HL-60 (cell line): Measurements from ENCODE around the gene UGT1A4.

ENCODE experiments used
- DNase-seq, 2 experiments: peaks; one replicate each; pipeline ENCODE4 v3.0.0-alpha.2; 2010 to 2020; ENCODE audit warnings: low read depth in 1 of 2, low spot score in 1 of 2
- H3K27ac ChIP-seq: fragments of 250-450 bp; sonication (Bioruptor Pico); replicated peaks from 2 replicates; pipeline ENCODE4 v1.5.1; 2020; ENCODE audit warnings: mild to moderate bottlenecking, moderate library complexity
- H3K27me3 ChIP-seq: fragments of 250-450 bp; sonication (Bioruptor Pico); 2 replicates; pipeline ENCODE4 v1.5.1; 2021; ENCODE audit warnings: mild to moderate bottlenecking, moderate library complexity; ENCODE audit not compliant: insufficient read depth, poor library complexity, severe bottlenecking
- H3K4me3 ChIP-seq: replicated peaks from 2 replicates; pipeline ENCODE4 v1.5.1; 2011; ENCODE audit warnings: mild to moderate bottlenecking, control low read depth, low read length; ENCODE audit not compliant: insufficient read depth
- CTCF ChIP-seq: IDR thresholded peaks from one replicate; pipeline ENCODE4 v1.5.1; 2011; ENCODE audit warnings: low read length, control low read depth, inconsistent platforms; ENCODE audit not compliant: insufficient read depth
- GABPA ChIP-seq: IDR thresholded peaks from 2 replicates; pipeline ENCODE4 v1.6.1; 2012; ENCODE audit warnings: low read depth
- POLR2AphosphoS5 ChIP-seq: IDR thresholded peaks from 2 replicates; pipeline ENCODE4 v1.6.1; 2012; ENCODE audit warnings: low read depth
- REST ChIP-seq: IDR thresholded peaks from 2 replicates; pipeline ENCODE4 v1.6.1; 2012; ENCODE audit warnings: low read depth; ENCODE audit not compliant: insufficient replicate concordance
- SPI1 ChIP-seq: IDR thresholded peaks from 2 replicates; pipeline ENCODE4 v1.6.1; 2012; ENCODE audit warnings: low read depth, mild to moderate bottlenecking, borderline replicate concordance

The UGT1A4 gene

GRCh38 chr2:233816334-233816733 lies 97.8 kb downstream of the UGT1A4 start:
- TF ChIP-seq GABPA: no peak
- TF ChIP-seq POLR2AphosphoS5: no peak
- no peak for TF ChIP-seq CTCF
- TF ChIP-seq SPI1: no peak
- no peak for TF ChIP-seq REST
- Histone ChIP-seq H3K27me3 (no peaks in the 10 kb centered on the region), H3K27ac (no peak overlapping the region), H3K4me3 (no peak overlapping the region)
- DNase-seq: no peak

GRCh38 chr2:233816771-233817170 lies 98.2 kb downstream of the UGT1A4 start:
- Histone ChIP-seq H3K4me3 (no peak overlapping the region), H3K27me3 (no peaks in the 10 kb centered on the region), H3K27ac (no peak overlapping the region)
- TF ChIP-seq GABPA: no peak
- DNase-seq: no peak

- no peak for TF ChIP-seq SPI1
- TF ChIP-seq GABPA: no peak
- TF ChIP-seq POLR2AphosphoS5: no peak
- no peak for TF ChIP-seq REST
- TF ChIP-seq CTCF: no peak
- Histone ChIP-seq H3K27me3 (no peaks in the 10 kb centered on the region), H3K4me3 (no peak overlapping the region), H3K27ac (no peak overlapping the region)
- no peak for DNase-seq
Measured at GRCh38 chr2:233817361-233817911, 98.9 kb downstream of the UGT1A4 start.

- TF ChIP-seq POLR2AphosphoS5: no peak
- no peak for TF ChIP-seq SPI1
- TF ChIP-seq CTCF: no peak
- TF ChIP-seq GABPA: no peak
- TF ChIP-seq REST: no peak
- Histone ChIP-seq H3K27ac (no peak overlapping the region), H3K4me3 (no peak overlapping the region), H3K27me3 (no peaks in the 10 kb centered on the region)
- DNase-seq: no peak
Measured at GRCh38 chr2:233817995-233818638, 99.6 kb downstream of the UGT1A4 start.
